8988T (cell line): ENCODE results near the gene POLD2.
A peak's percentile ranks its signal among the peaks of the same experiment; 100 is the strongest.
"Not testable (repeated sequence)": the region's sequence is repeated elsewhere in the genome, so short reads cannot be mapped to it uniquely, and the experiment has no call there.

Source experiments
- DNase-seq: peaks from one replicate; pipeline ENCODE4 v3.0.0; 2011

POLD2 gene

DNA sequence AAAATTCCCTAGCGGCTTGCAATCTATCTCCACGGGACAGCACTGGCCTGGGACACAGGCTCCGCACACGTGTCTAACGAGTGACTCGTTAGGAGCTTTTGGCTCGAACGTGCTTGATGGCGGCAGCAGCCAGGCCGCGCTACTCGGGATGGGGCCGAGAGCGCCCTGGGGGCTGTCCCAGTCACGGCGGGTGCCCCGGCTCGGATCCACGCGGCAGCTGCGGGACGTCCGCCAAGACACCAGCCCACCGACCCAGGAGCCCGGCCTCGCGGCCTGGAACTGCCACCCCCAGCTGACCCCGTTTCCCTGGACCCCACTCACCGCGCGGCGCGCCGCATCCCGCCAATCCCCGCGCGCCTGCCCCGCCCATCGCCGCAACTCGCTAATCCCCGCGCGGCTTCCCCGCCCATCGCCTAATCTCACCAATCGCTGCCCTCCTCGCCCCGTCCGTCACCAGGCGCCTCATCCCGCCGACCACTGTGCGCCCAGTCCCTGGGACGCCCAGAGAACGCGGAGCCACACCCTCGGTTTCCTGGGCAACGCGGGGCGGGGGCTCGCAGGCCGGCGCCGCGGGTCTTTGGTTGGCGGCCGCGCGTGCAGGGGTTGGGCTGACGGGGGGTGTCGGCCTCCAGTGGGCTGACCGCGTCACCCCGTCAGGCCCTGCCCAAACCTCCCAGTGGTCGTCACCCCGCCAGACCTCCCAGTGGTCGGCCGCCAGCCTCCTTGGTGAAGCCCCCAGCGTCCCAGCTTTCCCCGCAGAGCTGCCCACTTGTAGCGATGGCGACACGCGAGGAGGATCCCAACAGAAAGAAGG lies at the start of gene POLD2:
Gene POLD2 (minus strand): TSS at position 359 of the 814 bp plus-strand sequence. CDS start 1,495 bp downstream, outside the sequence.
- DNase-seq: peak; percentile 97

- DNase-seq: no peak
Observed at GRCh38 chr7:44172803-44173424, 49.6 kb upstream of the POLD2 start.

GRCh38 chr7:44172352-44172751 lies 49.0 kb upstream of the POLD2 start:
- no peak for DNase-seq

GRCh38 chr7:44171901-44172300 lies 48.6 kb upstream of the POLD2 start:
- DNase-seq: not testable (repeated sequence)

DNA sequence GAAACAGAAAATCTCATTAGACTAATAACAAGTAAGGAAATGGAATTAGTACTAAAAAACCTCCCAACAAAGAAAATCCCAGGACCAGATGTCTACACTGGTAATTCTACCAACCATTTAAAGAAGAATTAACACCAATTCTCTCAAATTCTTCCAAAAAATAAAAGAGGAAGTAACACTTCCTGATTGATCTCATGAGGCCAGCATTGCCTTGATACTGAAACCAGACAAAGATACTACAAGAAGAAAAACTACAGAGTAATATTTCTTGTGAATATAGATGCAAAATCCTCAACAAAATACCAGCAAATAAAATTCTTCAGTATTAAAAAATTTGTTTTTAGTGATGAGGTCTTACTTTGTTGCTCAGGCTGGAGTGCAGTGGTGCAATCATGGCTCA lies 44.6 kb upstream of the POLD2 start:
- no peak for DNase-seq

DNA sequence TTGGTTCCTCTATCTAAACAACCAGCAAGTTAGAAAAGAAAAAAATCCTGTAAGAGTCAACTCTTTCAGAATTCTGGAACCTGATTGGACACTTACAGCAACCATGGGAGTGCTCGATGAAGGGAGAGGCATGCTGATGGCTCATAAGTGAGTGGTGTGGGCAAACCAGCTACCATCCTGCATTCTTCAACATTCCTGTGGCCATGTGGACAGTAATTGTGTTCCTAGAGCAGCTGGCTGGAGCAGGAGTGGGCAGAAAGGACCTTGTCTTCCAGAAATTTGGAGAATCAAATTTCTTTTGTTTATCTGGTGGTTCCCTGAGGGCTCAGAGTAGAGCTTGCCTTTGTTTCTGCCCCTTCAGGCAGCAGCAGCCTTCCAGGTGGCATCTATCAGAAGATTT lies 40.2 kb upstream of the POLD2 start:
- DNase-seq: no peak

DNA sequence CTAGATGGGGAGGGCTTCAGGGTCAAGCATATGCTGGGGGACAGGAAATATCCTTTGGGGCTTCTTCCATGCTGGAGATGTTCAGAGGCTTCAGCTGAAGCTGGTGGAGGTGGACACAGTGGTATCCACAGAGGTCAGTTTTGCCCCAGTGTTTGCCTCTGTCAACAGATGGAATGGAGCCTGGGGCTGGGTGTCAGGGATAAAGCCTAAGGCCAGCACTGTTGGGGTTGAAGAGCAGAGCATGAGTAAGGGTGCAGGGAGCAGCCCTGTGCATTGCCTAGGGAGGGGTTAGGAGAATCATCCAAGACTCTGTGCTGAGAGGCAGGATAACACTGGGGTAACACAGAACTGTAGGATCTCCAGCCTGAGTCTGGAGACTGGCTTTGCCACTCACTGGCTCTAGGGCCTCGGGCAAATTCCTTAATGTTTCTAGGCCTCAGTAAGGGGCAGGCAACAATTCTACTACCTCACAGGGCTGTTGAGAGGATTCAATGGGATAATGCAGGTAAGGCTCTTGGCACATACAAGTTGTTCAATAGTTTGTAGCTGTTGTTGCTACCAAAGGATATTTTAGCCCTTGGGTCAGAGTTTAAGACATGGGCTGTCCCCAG lies 39.5 kb upstream of the POLD2 start:
- no peak for DNase-seq

GRCh38 chr7:44162179-44162578 lies 38.8 kb upstream of the POLD2 start:
- no peak for DNase-seq

DNA sequence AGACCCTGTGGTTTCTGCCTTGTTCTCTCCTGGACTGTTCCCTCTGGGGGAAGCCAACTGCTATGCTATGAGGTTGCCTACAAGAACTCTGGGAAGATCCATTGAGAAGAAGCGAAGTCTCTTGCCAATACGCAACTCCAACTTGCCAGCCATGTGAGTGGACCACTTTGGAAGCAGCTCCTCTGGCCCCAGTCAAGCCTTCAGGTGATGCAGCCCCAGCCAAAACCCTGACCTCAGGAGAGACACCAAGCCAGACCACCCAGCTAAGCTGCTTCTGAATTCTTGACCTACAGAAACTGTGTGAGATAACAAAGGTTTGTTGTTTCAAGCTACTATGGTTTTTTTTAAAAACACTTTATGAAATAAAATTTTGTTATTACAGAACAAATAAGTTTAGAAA lies 38.0 kb upstream of the POLD2 start:
- no peak for DNase-seq

DNA sequence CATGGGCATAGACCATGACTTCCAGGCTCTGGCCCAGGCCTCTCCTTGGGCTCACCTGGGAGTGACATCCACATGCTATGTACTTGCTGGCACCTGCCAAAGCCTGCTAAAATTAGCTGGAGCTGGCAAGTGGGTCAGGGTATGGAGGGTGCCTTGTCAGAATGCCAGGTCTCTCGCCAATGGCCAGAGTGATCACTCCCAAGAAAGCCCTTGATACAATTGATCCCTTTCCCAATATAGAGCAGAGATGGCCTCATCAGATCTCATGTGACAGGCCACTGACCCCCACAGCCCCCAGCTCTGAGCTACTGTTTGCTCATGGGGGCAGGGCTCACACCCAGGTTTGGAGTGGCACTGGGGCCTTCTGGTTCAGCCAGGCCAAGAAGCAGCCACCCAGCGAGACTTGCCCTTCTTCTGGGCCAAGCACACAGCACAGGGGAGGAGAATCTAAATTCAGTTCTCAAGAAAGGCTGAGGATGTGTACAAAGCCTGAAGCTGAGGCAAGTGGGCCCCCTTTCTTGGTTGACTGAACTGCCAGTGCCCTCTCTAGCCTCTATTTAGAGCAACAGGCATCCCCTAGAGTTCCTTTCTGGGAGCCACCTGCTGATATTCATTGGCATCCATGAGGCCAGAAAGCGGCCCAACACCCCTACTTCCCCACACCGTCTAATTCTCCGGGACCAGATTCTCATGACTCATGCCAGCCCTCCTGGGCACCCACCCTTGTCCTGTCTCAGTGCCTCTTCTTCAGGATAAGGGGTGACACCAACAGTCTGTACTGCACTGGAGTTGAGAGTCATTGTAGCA lies 36.7 kb upstream of the POLD2 start:
- DNase-seq: no peak

DNA sequence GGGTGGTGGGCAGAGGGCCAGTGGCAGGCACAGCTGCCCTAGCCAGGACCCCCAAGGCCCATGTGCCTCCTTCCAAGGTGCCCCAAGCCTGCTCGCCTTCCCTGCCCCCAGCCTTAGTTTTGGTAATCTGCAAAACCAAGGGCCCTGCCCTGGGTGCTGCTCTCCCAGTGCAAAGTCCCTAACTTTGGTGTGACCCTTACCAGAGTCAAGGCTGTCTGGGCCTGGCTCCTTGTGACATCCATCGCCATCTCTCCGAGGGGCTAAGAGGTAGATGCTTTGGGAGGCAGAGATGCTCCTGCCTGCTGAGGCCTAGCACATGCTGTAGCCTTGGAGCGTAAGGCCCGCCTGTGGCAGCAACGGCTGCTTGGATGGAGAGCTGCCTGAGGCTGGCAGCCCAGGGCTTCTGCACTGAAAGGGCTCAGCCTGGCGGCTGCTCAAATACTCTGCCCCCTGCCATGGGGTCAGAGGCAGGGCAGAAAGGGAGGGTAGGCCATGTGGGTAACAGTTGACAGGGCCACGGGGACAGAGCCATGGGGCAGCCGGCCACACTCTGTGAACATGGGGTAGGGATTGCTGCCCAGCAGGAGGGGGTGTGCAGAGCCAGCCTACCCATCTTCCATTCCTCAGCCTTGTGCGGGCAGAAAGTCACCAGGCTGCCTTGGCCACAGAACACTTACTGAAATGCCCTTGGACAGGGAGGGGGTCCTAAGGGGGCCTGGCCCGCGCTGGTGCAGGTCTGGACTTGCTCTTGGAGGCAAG lies 35.7 kb upstream of the POLD2 start:
- no peak for DNase-seq

GRCh38 chr7:44158096-44158872 lies 34.9 kb upstream of the POLD2 start:
- no peak for DNase-seq

- DNase-seq: no peak
Observed at GRCh38 chr7:44157116-44158080, 34.0 kb upstream of the POLD2 start.

DNA sequence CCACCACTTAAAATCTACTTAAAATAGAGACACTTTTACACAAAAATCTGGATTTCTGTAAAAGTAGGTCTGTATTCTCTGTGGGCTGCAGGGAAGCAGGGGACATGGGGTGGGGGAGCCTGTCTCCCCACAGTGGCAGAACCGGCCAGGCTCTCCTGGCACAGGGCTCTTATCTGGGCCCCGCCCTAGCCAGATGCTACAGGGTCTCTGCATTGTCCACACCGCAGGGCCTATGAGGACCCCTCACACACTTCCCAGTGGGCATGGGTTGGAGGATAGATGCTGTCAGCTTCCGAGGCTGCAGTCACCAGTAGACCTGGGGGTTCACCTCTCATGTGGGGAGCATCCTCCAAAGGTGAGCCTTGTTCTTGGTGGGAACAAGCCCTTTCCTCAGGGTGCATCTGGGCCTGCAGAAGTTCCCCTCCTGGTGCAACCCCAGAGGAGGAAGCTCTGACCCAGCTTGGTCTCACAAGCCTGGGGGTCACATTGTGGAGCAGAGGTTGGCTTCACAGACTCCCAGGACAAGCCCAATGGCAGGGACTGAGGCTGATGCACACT lies 33.2 kb upstream of the POLD2 start:
- no peak for DNase-seq

DNA sequence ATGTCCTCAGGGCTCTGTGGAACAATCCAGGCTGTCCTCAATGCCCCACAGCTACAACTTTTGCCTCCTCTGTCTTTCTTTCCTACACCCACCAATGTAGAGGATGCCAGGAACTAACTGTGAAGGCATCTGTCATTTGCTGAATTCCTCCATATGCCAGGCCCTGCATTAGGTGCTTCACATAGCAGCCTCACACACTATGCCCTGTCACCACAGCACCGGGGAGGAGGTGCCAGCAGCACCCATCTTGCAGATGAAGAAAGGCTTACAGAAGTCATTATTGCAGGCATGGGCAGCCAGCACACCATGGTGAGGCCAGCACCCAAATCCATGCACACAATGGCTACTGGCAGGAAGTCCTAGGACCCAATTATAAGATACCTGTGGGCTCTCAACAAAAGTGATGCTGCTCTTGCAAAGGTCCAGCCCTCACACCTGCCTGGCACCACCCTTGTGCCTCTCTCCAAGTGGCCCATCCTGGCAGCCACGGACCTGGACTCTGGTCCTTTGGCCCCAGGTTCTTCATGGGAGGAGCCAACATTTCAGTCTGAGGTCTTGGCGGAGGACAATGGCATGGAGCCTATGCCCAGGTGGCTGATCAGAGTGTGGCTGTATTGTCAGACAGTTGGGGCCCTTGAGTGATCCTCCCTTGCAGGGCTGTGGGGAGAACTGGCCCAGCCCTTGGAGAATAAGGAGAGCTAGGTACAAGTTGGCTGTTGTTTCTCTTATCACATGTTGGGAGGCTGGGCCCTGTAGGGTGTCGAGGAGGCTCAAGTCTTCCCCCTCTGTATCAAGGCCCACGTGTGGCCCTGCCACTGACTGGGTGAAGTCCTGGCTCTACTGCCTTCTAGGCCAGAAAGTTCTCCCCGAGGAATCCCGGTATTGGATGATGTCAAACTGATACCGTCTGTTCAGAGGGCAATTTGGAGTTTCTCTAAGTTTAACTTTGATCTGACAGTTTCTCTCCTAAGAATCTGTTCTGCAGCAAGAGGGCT lies 32.1 kb upstream of the POLD2 start:
- DNase-seq: no peak

- no peak for DNase-seq
Observed at GRCh38 chr7:44154703-44155102, 31.4 kb upstream of the POLD2 start.

- no peak for DNase-seq
Observed at GRCh38 chr7:44153948-44154335, 30.6 kb upstream of the POLD2 start.
